ENCODE data around the gene CCND2.
"Not testable (repeated sequence)": the region's sequence is repeated elsewhere in the genome, so short reads cannot be mapped to it uniquely, and the experiment has no call there.

The CCND2 gene

DNA sequence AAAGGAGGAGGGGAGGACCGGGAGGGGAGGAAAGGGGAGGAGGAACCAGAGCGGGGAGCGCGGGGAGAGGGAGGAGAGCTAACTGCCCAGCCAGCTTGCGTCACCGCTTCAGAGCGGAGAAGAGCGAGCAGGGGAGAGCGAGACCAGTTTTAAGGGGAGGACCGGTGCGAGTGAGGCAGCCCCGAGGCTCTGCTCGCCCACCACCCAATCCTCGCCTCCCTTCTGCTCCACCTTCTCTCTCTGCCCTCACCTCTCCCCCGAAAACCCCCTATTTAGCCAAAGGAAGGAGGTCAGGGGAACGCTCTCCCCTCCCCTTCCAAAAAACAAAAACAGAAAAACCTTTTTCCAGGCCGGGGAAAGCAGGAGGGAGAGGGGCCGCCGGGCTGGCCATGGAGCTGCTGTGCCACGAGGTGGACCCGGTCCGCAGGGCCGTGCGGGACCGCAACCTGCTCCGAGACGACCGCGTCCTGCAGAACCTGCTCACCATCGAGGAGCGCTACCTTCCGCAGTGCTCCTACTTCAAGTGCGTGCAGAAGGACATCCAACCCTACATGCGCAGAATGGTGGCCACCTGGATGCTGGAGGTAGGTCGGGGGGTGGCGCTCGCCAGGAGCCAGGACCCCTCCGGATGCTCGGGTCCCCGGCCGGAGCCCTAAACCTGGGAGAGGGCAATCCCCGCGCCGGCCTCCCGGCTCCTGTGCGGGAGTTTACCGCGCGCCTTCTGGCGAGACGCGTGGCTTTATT is at the start of gene CCND2:
Gene CCND2 (plus strand): TSS at position 111 of the 744 bp plus-strand sequence. CDS start 279 bp downstream, at position 390.
- DNase-seq (ENCODE audit: low read depth, low spot score) = peak; percentile 61

DNA sequence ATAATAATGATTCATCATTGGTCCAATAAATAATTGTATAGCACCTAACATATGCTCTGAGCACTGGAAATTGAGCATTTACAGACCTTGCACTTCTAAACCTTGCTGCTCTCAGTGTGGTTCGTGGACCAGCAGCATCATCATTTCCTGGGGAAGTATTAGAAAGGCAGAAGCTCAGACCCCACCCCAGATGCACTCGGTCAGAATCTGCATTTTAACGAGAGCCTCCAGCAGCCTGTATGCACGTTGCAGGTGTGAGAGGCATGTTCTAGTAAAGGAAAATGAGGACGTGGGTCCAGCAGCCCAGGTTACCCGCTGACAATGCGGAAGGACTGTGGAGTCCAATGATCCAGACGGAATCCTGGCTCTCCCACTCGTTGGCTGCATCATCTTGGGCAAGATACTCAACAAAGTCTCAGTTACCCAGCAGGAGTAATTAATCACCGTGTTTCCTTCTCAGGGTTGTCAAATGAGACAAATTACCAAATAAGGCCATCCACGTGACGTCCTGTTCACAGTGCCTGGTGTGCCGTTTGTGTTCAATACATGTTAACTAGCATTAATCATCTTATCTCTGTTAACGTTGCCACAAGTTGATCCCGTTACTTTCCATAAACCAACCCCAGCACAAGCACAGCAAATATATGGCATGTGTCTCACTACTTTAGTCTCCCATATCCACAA is 49.2 kb upstream of the CCND2 start:
- DNase-seq (ENCODE audit: low read depth, low spot score) = no peak

- DNase-seq (ENCODE audit: low read depth, low spot score) = no peak
Measured at GRCh38 chr12:4225571-4225970, 48.0 kb upstream of the CCND2 start.

GRCh38 chr12:4227046-4227445 is 46.5 kb upstream of the CCND2 start:
- no peak for DNase-seq (ENCODE audit: low read depth, low spot score)

GRCh38 chr12:4228122-4228580 is 45.4 kb upstream of the CCND2 start:
- no peak for DNase-seq (ENCODE audit: low read depth, low spot score)

GRCh38 chr12:4230526-4230925 is 43.0 kb upstream of the CCND2 start:
- no peak for DNase-seq (ENCODE audit: low read depth, low spot score)

- DNase-seq (ENCODE audit: low read depth, low spot score) = no peak
Measured at GRCh38 chr12:4238577-4238976, 35.0 kb upstream of the CCND2 start.

DNA sequence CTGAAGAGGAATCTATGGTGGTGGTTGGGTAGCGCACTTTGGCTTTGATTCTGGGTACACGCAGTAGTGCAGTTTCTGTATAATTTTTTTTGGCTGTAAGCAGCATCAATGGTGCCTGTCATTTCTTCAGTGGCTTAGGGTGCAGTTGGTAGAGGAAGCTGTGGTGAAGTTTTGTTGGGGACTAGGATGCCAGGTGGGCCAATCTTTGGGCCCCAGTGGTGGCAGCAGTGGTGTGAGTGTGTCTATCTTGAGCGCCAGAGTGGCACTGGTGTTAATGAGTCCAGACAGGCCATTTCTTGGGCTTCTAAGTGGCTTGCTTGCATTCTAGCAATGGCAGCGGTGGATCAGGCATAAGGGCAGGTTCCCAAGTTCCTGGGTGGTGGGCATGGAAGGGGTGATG is 33.8 kb upstream of the CCND2 start:
- DNase-seq (ENCODE audit: low read depth, low spot score) = no peak

DNA sequence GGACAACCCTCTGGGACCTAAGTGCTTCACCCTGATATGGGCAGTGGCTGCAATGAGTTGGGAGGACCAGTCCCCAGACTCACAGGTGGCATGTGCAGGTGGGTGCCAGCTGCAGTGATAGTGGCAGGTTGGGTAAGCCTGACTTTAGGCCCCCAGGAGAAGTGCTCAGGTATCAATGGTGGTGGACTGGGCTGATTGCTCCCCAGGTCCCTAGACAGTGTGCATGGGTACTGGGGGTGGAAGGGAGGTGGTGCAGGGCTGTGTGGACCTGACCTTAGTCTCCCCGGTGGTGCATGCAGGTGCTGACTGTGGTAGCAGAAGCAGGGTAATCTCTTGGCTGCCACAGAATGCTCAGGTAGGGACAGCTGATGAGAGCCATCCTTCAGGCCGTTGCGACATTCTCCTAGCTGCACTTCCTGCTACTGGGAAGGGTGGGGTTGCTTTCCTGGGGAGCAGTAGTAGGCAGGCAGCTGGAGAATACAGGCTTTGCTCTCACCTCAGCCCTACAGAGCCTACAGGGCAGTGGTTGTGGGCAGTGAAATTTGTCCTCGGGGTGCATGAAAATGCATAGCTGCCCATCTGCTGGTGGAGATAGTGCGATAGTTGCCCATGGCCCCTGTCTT is 33.3 kb upstream of the CCND2 start:
- DNase-seq (ENCODE audit: low read depth, low spot score) = no peak

DNA sequence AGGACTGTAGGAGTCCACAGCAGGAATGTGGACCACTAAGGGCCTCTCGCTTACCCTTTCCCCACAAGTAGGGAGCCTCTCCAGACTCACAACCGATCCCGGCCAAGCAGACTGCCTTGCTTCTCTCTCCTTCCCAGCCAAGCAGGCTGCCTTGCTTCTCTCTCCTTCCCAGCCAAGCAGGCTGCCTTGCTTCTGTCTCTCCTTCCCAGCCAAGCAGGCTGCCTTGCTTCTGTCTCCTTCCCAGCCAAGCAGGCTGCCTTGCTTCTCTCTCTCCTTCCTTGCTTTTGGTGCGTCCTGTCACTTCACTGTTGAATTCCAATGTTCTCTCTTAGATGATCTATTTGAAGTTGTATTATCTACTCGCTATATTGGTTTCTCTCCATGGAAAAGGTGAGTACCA is 32.6 kb upstream of the CCND2 start:
- DNase-seq (ENCODE audit: low read depth, low spot score) = no peak

GRCh38 chr12:4241592-4241991 is 32.0 kb upstream of the CCND2 start:
- no peak for DNase-seq (ENCODE audit: low read depth, low spot score)

DNA sequence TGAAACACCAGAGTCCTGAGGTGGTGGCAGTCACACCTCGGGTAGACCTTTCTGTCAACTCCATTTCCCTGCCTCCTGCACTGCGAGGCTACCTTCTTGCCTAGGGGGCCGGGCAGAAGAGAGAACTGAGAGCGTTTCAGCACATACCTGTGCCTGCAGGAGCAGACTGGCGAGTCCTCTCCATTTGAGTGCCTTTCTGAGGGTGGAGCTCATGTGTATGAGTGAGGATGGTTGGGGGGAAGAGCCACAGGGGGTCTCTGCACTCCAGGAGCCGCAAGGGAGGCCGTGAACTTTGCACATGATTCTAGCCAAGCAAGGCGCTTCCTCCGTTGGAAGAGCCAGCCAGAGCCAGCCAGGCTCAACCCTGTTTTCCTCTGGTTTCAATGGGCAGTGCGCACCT is 31.0 kb upstream of the CCND2 start:
- no peak for DNase-seq (ENCODE audit: low read depth, low spot score)

- no peak for DNase-seq (ENCODE audit: low read depth, low spot score)
Measured at GRCh38 chr12:4243091-4243490, 30.5 kb upstream of the CCND2 start.

DNA sequence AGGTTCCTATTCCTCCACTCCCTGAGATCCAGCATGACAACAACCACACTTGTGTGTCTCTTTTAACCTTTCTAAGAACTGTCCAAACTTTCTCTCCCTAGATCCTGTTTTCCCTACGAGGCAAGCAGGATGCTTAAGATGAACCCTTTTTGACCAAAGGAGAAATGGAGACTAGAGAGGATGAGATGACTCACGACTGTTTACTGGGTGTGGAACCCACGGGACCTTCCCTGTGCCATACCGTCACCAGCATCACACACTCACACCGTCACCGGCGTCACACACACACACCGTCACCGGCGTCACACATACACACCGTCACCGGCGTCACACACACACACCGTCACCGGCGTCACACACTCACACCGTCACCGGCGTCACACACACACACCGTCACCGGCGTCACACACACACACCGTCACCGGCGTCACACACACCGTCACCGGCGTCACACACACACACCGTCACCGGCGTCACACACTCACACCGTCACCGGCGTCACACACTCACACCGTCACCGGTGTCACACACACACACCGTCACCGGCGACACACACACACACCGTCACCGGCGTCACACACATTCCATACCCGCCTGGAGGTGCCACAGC is 30.0 kb upstream of the CCND2 start:
- not testable (repeated sequence) for DNase-seq (ENCODE audit: low read depth, low spot score)

GRCh38 chr12:4244868-4245267 is 28.7 kb upstream of the CCND2 start:
- no peak for DNase-seq (ENCODE audit: low read depth, low spot score)

- no peak for DNase-seq (ENCODE audit: low read depth, low spot score)
Measured at GRCh38 chr12:4245446-4245845, 28.1 kb upstream of the CCND2 start.

GRCh38 chr12:4246116-4246515 is 27.4 kb upstream of the CCND2 start:
- DNase-seq (ENCODE audit: low read depth, low spot score) = no peak

DNA sequence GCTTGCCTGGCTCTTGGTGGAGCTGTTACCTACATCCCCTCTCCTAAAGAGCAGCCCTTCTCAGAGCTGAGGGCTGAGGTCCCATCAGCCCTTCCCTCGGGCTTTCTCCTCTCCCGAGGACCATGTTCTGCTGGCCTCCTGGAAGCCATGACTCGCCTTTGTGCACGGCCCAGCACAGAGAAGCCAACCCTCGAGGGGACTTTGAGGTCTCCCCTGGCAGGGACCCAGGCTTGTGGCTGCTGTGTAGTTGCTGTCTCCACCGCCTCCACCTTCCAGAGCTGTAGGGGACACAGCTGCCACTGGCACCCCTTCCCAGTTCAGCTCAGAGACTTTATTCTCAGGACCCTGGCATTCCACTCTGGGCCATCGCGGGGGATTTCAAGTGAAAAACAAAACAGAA is 22.9 kb upstream of the CCND2 start:
- no peak for DNase-seq (ENCODE audit: low read depth, low spot score)

DNA sequence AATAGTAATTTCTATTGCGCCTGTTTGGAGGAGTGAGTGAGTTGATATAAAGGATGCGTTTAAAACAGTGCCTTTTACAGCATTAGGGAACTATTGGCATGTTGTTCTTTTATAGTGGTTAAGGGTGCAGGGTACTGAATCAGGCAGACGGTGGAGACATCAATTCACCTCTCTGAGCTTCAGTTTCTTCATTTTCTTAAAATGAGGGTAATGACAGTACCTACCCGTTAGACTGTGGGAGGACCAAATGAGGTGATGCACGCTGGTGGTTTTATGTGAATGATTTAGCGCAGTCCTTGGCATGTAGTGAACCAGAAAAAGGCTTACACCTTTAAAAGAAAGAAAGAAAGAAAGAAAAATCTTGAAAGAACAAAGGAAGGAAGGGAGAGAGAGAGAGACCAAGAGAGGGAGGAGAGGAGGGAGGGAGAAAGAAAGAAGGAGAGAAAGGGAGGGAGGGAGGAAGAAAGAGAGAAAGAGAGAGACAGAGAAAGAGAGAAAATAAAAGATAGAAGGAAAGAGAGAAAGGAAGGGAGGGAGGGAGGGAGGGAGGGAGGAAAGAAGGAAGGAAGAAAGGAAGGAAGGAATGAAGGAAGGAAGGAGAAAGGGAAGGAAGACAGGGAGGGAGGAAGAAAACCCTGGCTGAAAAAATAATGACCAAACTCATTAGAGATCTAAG is 22.2 kb upstream of the CCND2 start:
- no peak for DNase-seq (ENCODE audit: low read depth, low spot score)

GRCh38 chr12:4251967-4252366 is 21.6 kb upstream of the CCND2 start:
- DNase-seq (ENCODE audit: low read depth, low spot score) = no peak

- no peak for DNase-seq (ENCODE audit: low read depth, low spot score)
Measured at GRCh38 chr12:4252601-4253000, 21.0 kb upstream of the CCND2 start.
